Measurements from ENCODE around the gene ZFYVE9.

Gene ZFYVE9

GRCh38 chr1:52239708-52240001 is 97.8 kb downstream of the ZFYVE9 start:
- no peak for DNase-seq (ENCODE audit: extremely low read depth in 1 of 2, low read depth in 1 of 2)

GRCh38 chr1:52240592-52241210 is 98.8 kb downstream of the ZFYVE9 start:
- DNase-seq (ENCODE audit: extremely low read depth in 1 of 2, low read depth in 1 of 2): no peak

GRCh38 chr1:52243221-52243987 is 101.5 kb downstream of the ZFYVE9 start:
- DNase-seq (ENCODE audit: extremely low read depth in 1 of 2, low read depth in 1 of 2): no peak

GRCh38 chr1:52249831-52250230 is 107.9 kb downstream of the ZFYVE9 start:
- no peak for DNase-seq (ENCODE audit: extremely low read depth in 1 of 2, low read depth in 1 of 2)

GRCh38 chr1:52253421-52253820 is 111.5 kb downstream of the ZFYVE9 start:
- DNase-seq (ENCODE audit: extremely low read depth in 1 of 2, low read depth in 1 of 2): no peak

GRCh38 chr1:52259886-52260285 is 118.0 kb downstream of the ZFYVE9 start:
- DNase-seq (ENCODE audit: extremely low read depth in 1 of 2, low read depth in 1 of 2): no peak

- no peak for DNase-seq (ENCODE audit: extremely low read depth in 1 of 2, low read depth in 1 of 2)
These were observed 121.4 kb downstream of the ZFYVE9 start for GRCh38 chr1:52263153-52263910.

- no peak for DNase-seq (ENCODE audit: extremely low read depth in 1 of 2, low read depth in 1 of 2)
These were observed 122.7 kb downstream of the ZFYVE9 start for GRCh38 chr1:52264530-52265115.

GRCh38 chr1:52266507-52266906 is 124.6 kb downstream of the ZFYVE9 start:
- no peak for DNase-seq (ENCODE audit: extremely low read depth in 1 of 2, low read depth in 1 of 2)

- DNase-seq (ENCODE audit: extremely low read depth in 1 of 2, low read depth in 1 of 2): no peak
These were observed 126.5 kb downstream of the ZFYVE9 start for GRCh38 chr1:52268372-52268771.

GRCh38 chr1:52281518-52281917 is 139.6 kb downstream of the ZFYVE9 start:
- DNase-seq (ENCODE audit: extremely low read depth in 1 of 2, low read depth in 1 of 2): no peak

GRCh38 chr1:52288286-52288685 is 146.4 kb downstream of the ZFYVE9 start:
- DNase-seq (ENCODE audit: extremely low read depth in 1 of 2, low read depth in 1 of 2): no peak

GRCh38 chr1:52294580-52294979 is 152.7 kb downstream of the ZFYVE9 start:
- DNase-seq (ENCODE audit: extremely low read depth in 1 of 2, low read depth in 1 of 2): no peak

GRCh38 chr1:52296345-52296744 is 154.5 kb downstream of the ZFYVE9 start:
- DNase-seq (ENCODE audit: extremely low read depth in 1 of 2, low read depth in 1 of 2): no peak

GRCh38 chr1:52305417-52306226 is 163.7 kb downstream of the ZFYVE9 start:
- DNase-seq (ENCODE audit: extremely low read depth in 1 of 2, low read depth in 1 of 2): no peak

GRCh38 chr1:52306227-52307006 is 164.5 kb downstream of the ZFYVE9 start:
- DNase-seq (ENCODE audit: extremely low read depth in 1 of 2, low read depth in 1 of 2): no peak

GRCh38 chr1:52321061-52321460 is 179.2 kb downstream of the ZFYVE9 start:
- DNase-seq (ENCODE audit: extremely low read depth in 1 of 2, low read depth in 1 of 2): no peak

- DNase-seq (ENCODE audit: extremely low read depth in 1 of 2, low read depth in 1 of 2): no peak
These were observed 181.8 kb downstream of the ZFYVE9 start for GRCh38 chr1:52323731-52324130.

GRCh38 chr1:52325786-52326185 is 183.9 kb downstream of the ZFYVE9 start:
- no peak for DNase-seq (ENCODE audit: extremely low read depth in 1 of 2, low read depth in 1 of 2)

- DNase-seq (ENCODE audit: extremely low read depth in 1 of 2, low read depth in 1 of 2): no peak
These were observed 186.7 kb downstream of the ZFYVE9 start for GRCh38 chr1:52328615-52329014.
